Activated B cell treated with CpG ODN at 0.5 μM for 24 hours (primary cell): ENCODE data around the gene RIPOR2. TPM values are rescaled to one million over a fixed set of nuclear protein-coding genes. Genes with fewer than 3 reads are reported as not detected.

Experiments
- ATAC-seq: fragments of 200-7000 bp; cut with Tn5 transposase; one replicate; pipeline ENCODE4 v1.10.0; 2021; ENCODE audit warnings: low read depth, mild to moderate bottlenecking, moderate library complexity
- CTCF ChIA-PET: fragments of 350-600 bp; sonication (Branson Sonifier 250); formaldehyde crosslinking; loops from one replicate; lab custom pipeline; 2021; ENCODE audit warnings: antibody characterized with exemption; lab: Charles Lee
- POLR2A ChIA-PET: fragments of 350-600 bp; sonication (Branson Sonifier 250); formaldehyde crosslinking; loops from one replicate; lab custom pipeline; 2021; ENCODE audit warnings: antibody characterized with exemption; lab: Charles Lee
- DNase-seq: peaks from one replicate; pipeline ENCODE4 v3.0.0; 2022
- H3K27ac Mint-ChIP-seq: one replicate; pipeline ENCODE4 v1.8.0; 2020; ENCODE audit warnings: mixed read lengths
- H3K27me3 Mint-ChIP-seq: one replicate; pipeline ENCODE4 v1.8.0; 2021; ENCODE audit warnings: mixed read lengths
- H3K36me3 Mint-ChIP-seq: one replicate; pipeline ENCODE4 v1.8.0; 2021; ENCODE audit warnings: low read depth, mixed read lengths
- H3K4me1 Mint-ChIP-seq: one replicate; pipeline ENCODE4 v1.8.0; 2021; ENCODE audit warnings: mixed read lengths
- H3K4me3 Mint-ChIP-seq: one replicate; pipeline ENCODE4 v1.8.0; 2020; ENCODE audit warnings: mild to moderate bottlenecking, mixed read lengths
- H3K9me3 Mint-ChIP-seq: one replicate; pipeline ENCODE4 v1.8.0; 2020; ENCODE audit warnings: mixed read lengths
- intact Hi-C: fragments of 100-400 bp; cut with micrococcal nuclease; formaldehyde crosslinking; loops from one replicate; pipeline ENCODE4 v1.15.1; 2024
- total RNA-seq: library from RNA; stranded (reverse); gene quantifications from 2 replicates; pipeline ENCODE4 v1.2.3, GENCODE V29; 2022
- TF ChIP-seq, protein P1 (sequence below): fragments of 200-600 bp; IDR thresholded peaks from one replicate; pipeline ENCODE4 v1.8.0; 2022; ENCODE audit warnings: antibody characterized with exemption, mild to moderate bottlenecking

Gene RIPOR2
- total RNA-seq, 1 donor from 2014 or later, result 302 TPM

DNA sequence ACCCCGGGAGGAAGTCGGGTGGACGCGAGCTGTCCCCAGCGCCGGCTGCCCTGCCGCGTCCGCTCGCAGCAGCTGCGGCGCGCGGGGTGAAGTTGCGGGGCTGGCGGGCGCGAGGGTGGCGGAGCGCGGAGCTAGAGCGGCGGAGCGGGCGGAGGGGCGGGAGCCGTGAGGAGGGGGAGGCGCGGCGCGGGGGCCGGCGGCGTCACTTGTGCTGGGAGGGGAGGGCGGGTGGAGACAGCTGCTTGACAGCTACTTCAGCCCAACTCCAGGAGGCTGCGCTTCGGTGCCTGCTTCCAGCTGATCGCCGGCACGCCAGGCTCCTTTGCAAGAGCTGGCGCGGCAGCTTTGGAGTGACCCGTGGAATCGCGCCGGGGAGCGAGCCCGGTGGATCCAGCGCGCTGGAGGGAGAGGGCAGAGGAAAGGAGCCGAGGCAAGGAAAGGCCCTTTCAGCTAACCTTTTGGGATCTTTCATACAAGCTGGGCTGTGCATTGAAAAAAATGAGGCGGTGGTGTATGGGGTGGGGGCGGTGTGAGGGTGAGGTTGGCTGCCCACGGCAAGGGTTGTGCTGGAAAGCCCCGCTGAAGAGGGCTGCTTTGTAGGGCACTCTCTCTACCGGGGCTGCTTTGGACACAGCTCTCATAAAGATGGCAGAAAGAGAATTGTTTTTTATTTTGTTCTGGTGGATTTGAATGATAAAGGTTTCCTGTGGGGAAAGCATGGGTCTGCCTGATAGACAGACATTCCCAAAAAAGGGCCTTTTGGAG lies 24.6 kb downstream of the RIPOR2 start:
- ChIA-PET POLR2A (interaction anchor here (0.5 to 8.3 kb wide), 21 partner anchors 8 to 191 kb away, joined by 3 to 111 read pairs (median 10); partner anchors contain the start of gene RIPOR2), CTCF (interaction anchor here (0.7 to 4.3 kb wide), 14 partner anchors 8 to 160 kb away, joined by 3 to 62 read pairs (median 5); partner anchors contain the start of gene RIPOR2)
- Mint-ChIP-seq H3K27me3 (no peaks in the 10 kb centered on the region), H3K36me3 (peaks cover 80% of the 10 kb centered on the region), H3K9me3 (no peaks in the 10 kb centered on the region), H3K27ac (peak overlapping the region; percentile 95), H3K4me3 (peak overlapping the region; percentile 91), H3K4me1 (peaks cover 98% of the 10 kb centered on the region)
- no peak for DNase-seq
- peak; percentile 49 for ATAC-seq
- TF ChIP-seq, protein P1, sequence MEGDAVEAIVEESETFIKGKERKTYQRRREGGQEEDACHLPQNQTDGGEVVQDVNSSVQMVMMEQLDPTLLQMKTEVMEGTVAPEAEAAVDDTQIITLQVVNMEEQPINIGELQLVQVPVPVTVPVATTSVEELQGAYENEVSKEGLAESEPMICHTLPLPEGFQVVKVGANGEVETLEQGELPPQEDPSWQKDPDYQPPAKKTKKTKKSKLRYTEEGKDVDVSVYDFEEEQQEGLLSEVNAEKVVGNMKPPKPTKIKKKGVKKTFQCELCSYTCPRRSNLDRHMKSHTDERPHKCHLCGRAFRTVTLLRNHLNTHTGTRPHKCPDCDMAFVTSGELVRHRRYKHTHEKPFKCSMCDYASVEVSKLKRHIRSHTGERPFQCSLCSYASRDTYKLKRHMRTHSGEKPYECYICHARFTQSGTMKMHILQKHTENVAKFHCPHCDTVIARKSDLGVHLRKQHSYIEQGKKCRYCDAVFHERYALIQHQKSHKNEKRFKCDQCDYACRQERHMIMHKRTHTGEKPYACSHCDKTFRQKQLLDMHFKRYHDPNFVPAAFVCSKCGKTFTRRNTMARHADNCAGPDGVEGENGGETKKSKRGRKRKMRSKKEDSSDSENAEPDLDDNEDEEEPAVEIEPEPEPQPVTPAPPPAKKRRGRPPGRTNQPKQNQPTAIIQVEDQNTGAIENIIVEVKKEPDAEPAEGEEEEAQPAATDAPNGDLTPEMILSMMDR, result no peak
- intact Hi-C loops, result loop anchor here (1.0 to 2.0 kb wide), 6 partner anchors 8 to 80 kb away; no protein-coding TSS in a partner anchor

DNA sequence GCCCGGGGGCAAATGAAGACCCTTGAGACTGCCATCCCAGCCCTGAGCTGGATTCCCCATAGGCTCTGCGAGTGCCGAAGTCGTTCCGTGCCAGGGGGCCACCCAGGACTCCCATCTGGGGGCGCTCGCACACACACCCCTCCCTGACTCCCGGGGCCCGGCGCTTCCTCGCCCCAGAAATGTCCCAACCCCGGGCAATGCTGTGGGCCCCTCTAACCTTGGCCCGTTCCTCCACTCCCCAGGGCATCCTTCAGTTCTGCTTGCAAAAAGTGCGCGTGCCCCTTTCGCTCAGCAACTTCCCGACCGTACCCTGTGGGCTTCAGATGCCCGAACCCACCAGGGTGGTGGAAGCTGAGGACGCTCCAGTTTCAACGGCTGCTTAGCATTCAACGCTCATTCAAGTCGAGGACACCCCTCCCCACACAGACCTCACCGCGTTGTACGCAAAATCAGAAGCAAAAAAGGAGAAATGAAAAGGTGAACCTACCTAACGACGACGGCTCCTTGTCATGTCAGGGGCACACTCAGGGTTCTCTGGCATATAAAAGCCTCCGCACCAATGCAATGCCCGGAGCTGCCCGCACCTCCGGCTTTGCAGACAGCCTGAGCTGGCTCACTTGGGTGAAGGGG lies 25.3 kb downstream of the RIPOR2 start:
- Mint-ChIP-seq H3K9me3 (no peaks in the 10 kb centered on the region), H3K27ac (peak overlapping the region; percentile 95), H3K4me1 (peaks cover 98% of the 10 kb centered on the region), H3K4me3 (peak overlapping the region; percentile 91), H3K36me3 (peaks cover 80% of the 10 kb centered on the region), H3K27me3 (no peaks in the 10 kb centered on the region)
- peak; percentile 65 for DNase-seq
- ChIA-PET POLR2A (interaction anchor here (0.5 to 8.3 kb wide), 22 partner anchors 9 to 190 kb away, joined by 3 to 111 read pairs (median 10); partner anchors contain the start of gene RIPOR2), CTCF (interaction anchor here (0.7 to 4.3 kb wide), 19 partner anchors 8 to 160 kb away, joined by 3 to 62 read pairs (median 4); partner anchors contain the start of gene RIPOR2)
- TF ChIP-seq, protein P1, result no peak
- intact Hi-C loops, result loop anchor here (1.0 to 2.0 kb wide), 5 partner anchors 14 to 81 kb away; no protein-coding TSS in a partner anchor
- peak; percentile 77 for ATAC-seq

DNA sequence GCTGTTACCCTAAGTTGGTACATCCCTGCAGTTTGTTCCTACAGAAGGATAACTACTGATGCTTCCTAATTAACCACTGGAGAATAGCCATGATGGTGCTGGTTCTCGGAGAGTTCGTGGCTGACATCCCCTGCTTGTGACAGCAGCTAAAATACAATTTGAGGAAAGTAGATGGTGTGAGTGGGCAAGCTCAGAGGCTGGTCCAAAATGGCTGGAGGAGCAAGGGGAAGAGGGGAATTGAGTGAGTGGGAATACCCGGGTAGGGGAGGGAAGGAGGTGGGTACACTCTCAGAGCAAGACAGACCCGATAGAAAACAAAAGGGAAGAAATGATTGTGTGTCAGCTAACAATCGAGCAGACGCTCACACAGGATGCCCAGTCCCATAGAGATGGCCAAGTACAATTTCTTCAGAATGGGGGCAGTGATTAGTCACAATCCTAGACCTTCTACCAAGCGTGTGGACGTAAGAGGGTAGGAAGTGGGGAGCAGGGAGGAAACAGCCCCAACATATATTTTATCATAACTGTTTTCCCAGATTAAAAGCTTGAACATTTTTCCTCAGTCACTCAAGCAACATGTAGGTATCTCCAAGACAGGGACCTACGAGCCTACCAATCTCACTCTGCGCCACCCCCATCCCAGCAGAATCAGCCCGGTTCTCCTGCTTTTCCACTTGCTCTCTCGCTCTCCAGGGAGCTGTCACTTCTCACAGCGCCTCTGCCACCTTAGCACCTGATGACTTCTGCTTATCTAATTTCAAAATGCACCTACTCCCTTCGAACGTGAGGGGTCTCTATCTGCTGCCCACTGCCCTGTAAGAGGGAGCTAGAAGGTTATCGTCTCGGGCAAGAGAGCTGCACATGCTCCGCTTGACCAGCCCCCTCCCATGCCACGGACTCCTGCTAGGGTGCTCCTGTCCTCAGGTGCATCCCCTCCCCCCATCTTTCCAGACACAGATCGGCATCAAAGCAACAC lies 26.2 kb downstream of the RIPOR2 start:
- ATAC-seq, result no peak
- peaks cover 98% of the 10 kb centered on the region for H3K4me1 Mint-ChIP-seq
- H3K27ac Mint-ChIP-seq, result peak overlapping the region; percentile 95
- no peak for DNase-seq
- intact Hi-C loops, result loop anchor here (1.0 to 2.0 kb wide), 7 partner anchors 8 to 161 kb away; no protein-coding TSS in a partner anchor
- H3K36me3 Mint-ChIP-seq, result peaks cover 81% of the 10 kb centered on the region
- peak overlapping the region; percentile 91 for H3K4me3 Mint-ChIP-seq
- no peaks in the 10 kb centered on the region for H3K27me3 Mint-ChIP-seq
- TF ChIP-seq, protein P1, result no peak
- H3K9me3 Mint-ChIP-seq, result no peaks in the 10 kb centered on the region
- POLR2A ChIA-PET, result interaction anchor here (0.8 to 8.3 kb wide), 17 partner anchors 10 to 145 kb away, joined by 3 to 111 read pairs (median 11); partner anchors contain the start of gene RIPOR2
- CTCF ChIA-PET, result interaction anchor here (0.5 to 4.3 kb wide), 15 partner anchors 9 to 161 kb away, joined by 3 to 62 read pairs (median 6); partner anchors contain the start of gene RIPOR2

DNA sequence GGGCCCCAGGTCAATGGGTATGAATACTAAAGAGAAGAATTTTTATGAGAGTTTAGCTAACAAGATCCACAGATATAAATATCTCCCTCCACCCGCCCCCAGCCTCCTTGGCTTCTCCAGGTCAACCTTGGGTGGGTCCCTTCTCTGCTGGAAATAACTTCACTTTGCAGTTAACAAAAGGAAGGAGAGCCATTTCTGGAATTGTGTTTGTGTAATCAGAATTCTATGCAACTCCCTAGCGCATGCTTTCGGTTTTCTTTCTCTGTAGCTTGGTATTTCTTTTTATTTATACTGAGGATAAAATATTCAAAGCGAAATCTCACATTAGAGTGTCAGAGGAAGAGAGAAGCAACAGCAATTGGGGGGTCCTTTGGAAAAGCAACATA lies 27.1 kb downstream of the RIPOR2 start:
- Mint-ChIP-seq H3K4me3 (peak overlapping the region; percentile 91), H3K27ac (peak overlapping the region; percentile 95), H3K27me3 (no peaks in the 10 kb centered on the region), H3K36me3 (peaks cover 81% of the 10 kb centered on the region), H3K9me3 (no peaks in the 10 kb centered on the region), H3K4me1 (peaks cover 98% of the 10 kb centered on the region)
- ATAC-seq, result no peak
- DNase-seq, result no peak
- TF ChIP-seq, protein P1, result no peak
- ChIA-PET CTCF (interaction anchor here (0.6 to 4.3 kb wide), 7 partner anchors 10 to 117 kb away, joined by 3 to 62 read pairs (median 16); partner anchors contain the start of gene RIPOR2), POLR2A (interaction anchor here (0.8 to 8.3 kb wide), 7 partner anchors 9 to 127 kb away, joined by 3 to 111 read pairs (median 22); partner anchors contain the start of gene RIPOR2)
- intact Hi-C loops, result loop anchor here (1.0 kb wide), 2 partner anchors 7 to 162 kb away; no protein-coding TSS in a partner anchor
